Liver (tissue), 9 donors: ENCODE results near the gene PDE3A. TPM values are rescaled to one million over a fixed set of nuclear protein-coding genes. Genes with fewer than 3 reads are reported as not detected.

ENCODE experiments used
- DNase-seq: peaks from one replicate; pipeline ENCODE4 v3.0.0-alpha.2; 2017; ENCODE audit warnings: low spot score
- H3K27ac ChIP-seq, 2 donors: one replicate each; pipeline ENCODE4 v1.7.0; 2013; ENCODE audit warnings: inconsistent platforms in 2 of 2, low read length in 2 of 2, control low read depth in 1 of 2, low read depth in 1 of 2, mild to moderate bottlenecking in 1 of 2
- H3K27me3 ChIP-seq, 4 donors: one replicate each; pipeline versions ENCODE4 v1.6.1 to v1.7.0; 2013; ENCODE audit warnings: low read length in 3 of 4, inconsistent platforms in 1 of 4, mild to moderate bottlenecking in 1 of 4, moderate library complexity in 1 of 4; ENCODE audit not compliant: control insufficient read depth in 4 of 4, insufficient read depth in 4 of 4
- H3K36me3 ChIP-seq, 4 donors: one replicate each; pipeline versions ENCODE4 v1.6.1 to v1.7.0; 2013; ENCODE audit warnings: low read length in 3 of 4, mild to moderate bottlenecking in 3 of 4, low read depth in 1 of 4, moderate library complexity in 1 of 4; ENCODE audit not compliant: control insufficient read depth in 4 of 4, insufficient read depth in 3 of 4
- H3K4me1 ChIP-seq, 4 donors: one replicate each; pipeline versions ENCODE4 v1.6.1 to v1.7.0; 2013; ENCODE audit warnings: low read length in 3 of 4, mild to moderate bottlenecking in 3 of 4, moderate library complexity in 1 of 4; ENCODE audit not compliant: control insufficient read depth in 4 of 4, insufficient read depth in 4 of 4
- H3K4me3 ChIP-seq, 3 donors: one replicate each; pipeline versions ENCODE4 v1.6.1 to v1.7.0; 2013; ENCODE audit warnings: low read length in 3 of 3, control low read depth in 1 of 3, low read depth in 1 of 3, mild to moderate bottlenecking in 1 of 3
- H3K9ac ChIP-seq, 2 donors: one replicate each; pipeline ENCODE4 v1.7.0; 2013; ENCODE audit warnings: low read length in 2 of 2, mild to moderate bottlenecking in 2 of 2, moderate library complexity in 2 of 2, control low read depth in 1 of 2, low read depth in 1 of 2
- H3K9me3 ChIP-seq, 4 donors: one replicate each; pipeline versions ENCODE4 v1.6.1 to v1.7.0; 2013; ENCODE audit warnings: low read length in 3 of 4; ENCODE audit not compliant: control insufficient read depth in 4 of 4
- EGR1 ChIP-seq, 2 donors: IDR thresholded peaks; 2 replicates each; pipeline ENCODE4 v1.6.1; 2016 to 2018; ENCODE audit warnings: antibody characterized with exemption in 2 of 2, low read depth in 2 of 2
- FOXA1 ChIP-seq: IDR thresholded peaks from 2 replicates; pipeline ENCODE4 v1.6.1; 2016; ENCODE audit warnings: antibody characterized with exemption
- FOXA2 ChIP-seq: IDR thresholded peaks from 2 replicates; pipeline ENCODE4 v1.6.1; 2016; ENCODE audit warnings: antibody characterized with exemption
- GABPA ChIP-seq, 2 donors: IDR thresholded peaks in 1 of 2; conservative IDR thresholded peaks in 1 of 2; 2 replicates each; pipeline ENCODE4 v1.6.1; 2016; ENCODE audit warnings: antibody characterized with exemption in 2 of 2, mild to moderate bottlenecking in 1 of 2, moderate library complexity in 1 of 2
- HNF4A ChIP-seq, 2 donors: conservative IDR thresholded peaks; 2 replicates each; pipeline ENCODE4 v1.6.1; 2016; ENCODE audit warnings: antibody characterized with exemption in 2 of 2, mild to moderate bottlenecking in 2 of 2
- HNF4G ChIP-seq: IDR thresholded peaks from 2 replicates; pipeline ENCODE4 v1.6.1; 2016; ENCODE audit warnings: antibody characterized with exemption
- JUND ChIP-seq, 2 donors: IDR thresholded peaks; 2 replicates each; pipeline ENCODE4 v1.6.1; 2016; ENCODE audit warnings: antibody characterized with exemption in 2 of 2
- RAD21 ChIP-seq, 2 donors: IDR thresholded peaks; 2 replicates each; pipeline ENCODE4 v1.6.1; 2016; ENCODE audit warnings: antibody characterized with exemption in 2 of 2, mild to moderate bottlenecking in 2 of 2
- RXRA ChIP-seq, 2 donors: IDR thresholded peaks; 2 replicates each; pipeline ENCODE4 v1.6.1; 2017 to 2018; ENCODE audit warnings: antibody characterized with exemption in 2 of 2, mild to moderate bottlenecking in 1 of 2
- SP1 ChIP-seq: IDR thresholded peaks from 2 replicates; pipeline ENCODE4 v1.6.1; 2018; ENCODE audit warnings: antibody characterized with exemption, mild to moderate bottlenecking
- TAF1 ChIP-seq: conservative IDR thresholded peaks from 2 replicates; pipeline ENCODE4 v1.6.1; 2016; ENCODE audit warnings: antibody characterized with exemption, mild to moderate bottlenecking
- YY1 ChIP-seq: IDR thresholded peaks from 2 replicates; pipeline ENCODE4 v1.6.1; 2016; ENCODE audit warnings: antibody characterized with exemption, mild to moderate bottlenecking
- WGBS: extraction: QIAGEN DNeasy Blood & Tissue Kit; methylation state at CpG from one replicate; pipeline ENCODE4 v1.1.7; 2013; 5-methylcytosine and 5-hydroxymethylcytosine counted together
- polyA plus RNA-seq, 2 donors: library from polyadenylated mRNA; stranded (reverse) in 1 of 2; unstranded in 1 of 2; fragments of 200-250 nt in 1 of 2; fragments of >200 nt in 1 of 2; fragmentation: Nextera tagmentation in 1 of 2; extraction: Ambion mirVana in 1 of 2; gene quantifications; one replicate each; pipeline versions ENCODE4 v1.2.1 to v1.2.3, GENCODE V29; 2013 to 2015
- total RNA-seq, 2 donors: library from RNA; depleted of rRNA; stranded (reverse); fragments of >200 nt; gene quantifications; one replicate each; pipeline ENCODE4 v1.2.3, GENCODE V29; 2014
- TF ChIP-seq, protein P1 (sequence below): IDR thresholded peaks from 2 replicates; pipeline ENCODE4 v1.6.1; 2016; ENCODE audit warnings: antibody characterized with exemption
- TF ChIP-seq, protein P2 (sequence below): IDR thresholded peaks from 2 replicates; pipeline ENCODE4 v1.6.1; 2016; ENCODE audit warnings: antibody characterized with exemption
- TF ChIP-seq, protein P3 (sequence below): IDR thresholded peaks from 2 replicates; pipeline ENCODE4 v1.6.1; 2016; ENCODE audit warnings: antibody characterized with exemption, mild to moderate bottlenecking
- TF ChIP-seq, protein P4 (sequence below): IDR thresholded peaks from 2 replicates; pipeline ENCODE4 v1.6.1; 2016; ENCODE audit warnings: antibody characterized with exemption
- TF ChIP-seq, protein P5 (sequence below): fragments of 150-350 bp; IDR thresholded peaks from 2 replicates; pipeline ENCODE4 v1.5.1; 2017; ENCODE audit warnings: improper control_type of control experiment, low read depth, low read length; ENCODE audit not compliant: missing input control
- donor health status: healthy.
- donor health status: healthy.
- donor health status: healthy.
- donor health status: healthy.
- donor health status: healthy.

PDE3A gene
- total and polyA plus RNA-seq, 4 donors = 0.50 to 3.8 (median 2.2) TPM

DNA sequence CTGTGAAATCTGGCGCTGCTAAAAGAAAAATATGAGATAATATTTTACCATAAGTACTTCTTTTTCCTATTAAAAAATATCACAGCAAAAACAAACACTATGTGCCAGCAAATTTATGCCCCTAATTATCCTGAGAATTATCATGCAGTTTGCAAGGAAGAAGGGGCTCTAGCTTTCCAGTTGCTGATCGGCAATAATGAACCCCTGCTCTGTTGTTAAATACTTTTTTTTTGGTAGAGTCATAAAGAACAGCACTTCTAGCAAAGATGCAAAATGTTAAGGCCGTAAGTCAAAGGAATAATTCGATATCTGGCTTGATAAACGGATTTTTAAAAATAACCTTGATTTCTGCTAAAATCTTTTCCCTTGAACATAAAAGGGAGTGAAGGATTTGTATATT is 108.9 kb downstream of the PDE3A start:
- TF ChIP-seq GABPA (IDR thresholded peaks at IDR 0.05 in 1 of 2, conservative IDR thresholded peaks at IDR 0.05 in 1 of 2) (no peak), RAD21 (IDR thresholded peaks at IDR 0.05) (no peak), HNF4G (no peak), RXRA (IDR thresholded peaks at IDR 0.05) (no peak), JUND (IDR thresholded peaks at IDR 0.05) (no peak), SP1 (no peak), EGR1 (IDR thresholded peaks at IDR 0.05; ENCODE audit: low read depth in 2 of 2) (no peak), HNF4A (conservative IDR thresholded peaks at IDR 0.05) (no peak), YY1 (no peak)
- TF ChIP-seq, protein P1, sequence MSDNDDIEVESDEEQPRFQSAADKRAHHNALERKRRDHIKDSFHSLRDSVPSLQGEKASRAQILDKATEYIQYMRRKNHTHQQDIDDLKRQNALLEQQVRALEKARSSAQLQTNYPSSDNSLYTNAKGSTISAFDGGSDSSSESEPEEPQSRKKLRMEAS = no peak
- TF ChIP-seq, protein P2, sequence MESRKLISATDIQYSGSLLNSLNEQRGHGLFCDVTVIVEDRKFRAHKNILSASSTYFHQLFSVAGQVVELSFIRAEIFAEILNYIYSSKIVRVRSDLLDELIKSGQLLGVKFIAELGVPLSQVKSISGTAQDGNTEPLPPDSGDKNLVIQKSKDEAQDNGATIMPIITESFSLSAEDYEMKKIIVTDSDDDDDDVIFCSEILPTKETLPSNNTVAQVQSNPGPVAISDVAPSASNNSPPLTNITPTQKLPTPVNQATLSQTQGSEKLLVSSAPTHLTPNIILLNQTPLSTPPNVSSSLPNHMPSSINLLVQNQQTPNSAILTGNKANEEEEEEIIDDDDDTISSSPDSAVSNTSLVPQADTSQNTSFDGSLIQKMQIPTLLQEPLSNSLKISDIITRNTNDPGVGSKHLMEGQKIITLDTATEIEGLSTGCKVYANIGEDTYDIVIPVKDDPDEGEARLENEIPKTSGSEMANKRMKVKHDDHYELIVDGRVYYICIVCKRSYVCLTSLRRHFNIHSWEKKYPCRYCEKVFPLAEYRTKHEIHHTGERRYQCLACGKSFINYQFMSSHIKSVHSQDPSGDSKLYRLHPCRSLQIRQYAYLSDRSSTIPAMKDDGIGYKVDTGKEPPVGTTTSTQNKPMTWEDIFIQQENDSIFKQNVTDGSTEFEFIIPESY = no peak
- TF ChIP-seq, protein P3, sequence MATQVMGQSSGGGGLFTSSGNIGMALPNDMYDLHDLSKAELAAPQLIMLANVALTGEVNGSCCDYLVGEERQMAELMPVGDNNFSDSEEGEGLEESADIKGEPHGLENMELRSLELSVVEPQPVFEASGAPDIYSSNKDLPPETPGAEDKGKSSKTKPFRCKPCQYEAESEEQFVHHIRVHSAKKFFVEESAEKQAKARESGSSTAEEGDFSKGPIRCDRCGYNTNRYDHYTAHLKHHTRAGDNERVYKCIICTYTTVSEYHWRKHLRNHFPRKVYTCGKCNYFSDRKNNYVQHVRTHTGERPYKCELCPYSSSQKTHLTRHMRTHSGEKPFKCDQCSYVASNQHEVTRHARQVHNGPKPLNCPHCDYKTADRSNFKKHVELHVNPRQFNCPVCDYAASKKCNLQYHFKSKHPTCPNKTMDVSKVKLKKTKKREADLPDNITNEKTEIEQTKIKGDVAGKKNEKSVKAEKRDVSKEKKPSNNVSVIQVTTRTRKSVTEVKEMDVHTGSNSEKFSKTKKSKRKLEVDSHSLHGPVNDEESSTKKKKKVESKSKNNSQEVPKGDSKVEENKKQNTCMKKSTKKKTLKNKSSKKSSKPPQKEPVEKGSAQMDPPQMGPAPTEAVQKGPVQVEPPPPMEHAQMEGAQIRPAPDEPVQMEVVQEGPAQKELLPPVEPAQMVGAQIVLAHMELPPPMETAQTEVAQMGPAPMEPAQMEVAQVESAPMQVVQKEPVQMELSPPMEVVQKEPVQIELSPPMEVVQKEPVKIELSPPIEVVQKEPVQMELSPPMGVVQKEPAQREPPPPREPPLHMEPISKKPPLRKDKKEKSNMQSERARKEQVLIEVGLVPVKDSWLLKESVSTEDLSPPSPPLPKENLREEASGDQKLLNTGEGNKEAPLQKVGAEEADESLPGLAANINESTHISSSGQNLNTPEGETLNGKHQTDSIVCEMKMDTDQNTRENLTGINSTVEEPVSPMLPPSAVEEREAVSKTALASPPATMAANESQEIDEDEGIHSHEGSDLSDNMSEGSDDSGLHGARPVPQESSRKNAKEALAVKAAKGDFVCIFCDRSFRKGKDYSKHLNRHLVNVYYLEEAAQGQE = no peak
- TF ChIP-seq, protein P4, sequence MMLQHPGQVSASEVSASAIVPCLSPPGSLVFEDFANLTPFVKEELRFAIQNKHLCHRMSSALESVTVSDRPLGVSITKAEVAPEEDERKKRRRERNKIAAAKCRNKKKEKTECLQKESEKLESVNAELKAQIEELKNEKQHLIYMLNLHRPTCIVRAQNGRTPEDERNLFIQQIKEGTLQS = no peak
- TF ChIP-seq, protein P5, sequence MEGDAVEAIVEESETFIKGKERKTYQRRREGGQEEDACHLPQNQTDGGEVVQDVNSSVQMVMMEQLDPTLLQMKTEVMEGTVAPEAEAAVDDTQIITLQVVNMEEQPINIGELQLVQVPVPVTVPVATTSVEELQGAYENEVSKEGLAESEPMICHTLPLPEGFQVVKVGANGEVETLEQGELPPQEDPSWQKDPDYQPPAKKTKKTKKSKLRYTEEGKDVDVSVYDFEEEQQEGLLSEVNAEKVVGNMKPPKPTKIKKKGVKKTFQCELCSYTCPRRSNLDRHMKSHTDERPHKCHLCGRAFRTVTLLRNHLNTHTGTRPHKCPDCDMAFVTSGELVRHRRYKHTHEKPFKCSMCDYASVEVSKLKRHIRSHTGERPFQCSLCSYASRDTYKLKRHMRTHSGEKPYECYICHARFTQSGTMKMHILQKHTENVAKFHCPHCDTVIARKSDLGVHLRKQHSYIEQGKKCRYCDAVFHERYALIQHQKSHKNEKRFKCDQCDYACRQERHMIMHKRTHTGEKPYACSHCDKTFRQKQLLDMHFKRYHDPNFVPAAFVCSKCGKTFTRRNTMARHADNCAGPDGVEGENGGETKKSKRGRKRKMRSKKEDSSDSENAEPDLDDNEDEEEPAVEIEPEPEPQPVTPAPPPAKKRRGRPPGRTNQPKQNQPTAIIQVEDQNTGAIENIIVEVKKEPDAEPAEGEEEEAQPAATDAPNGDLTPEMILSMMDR = no peak
- Histone ChIP-seq H3K9ac (no peak overlapping the region), H3K27ac (no peak overlapping the region), H3K27me3 (no peaks in the 10 kb centered on the region), H3K9me3 (no peaks in the 10 kb centered on the region), H3K4me1 (peaks cover 0 to 2% (median 0%) of the 10 kb centered on the region in 4 donors), H3K36me3 (no peaks in the 10 kb centered on the region), H3K4me3 (no peak overlapping the region)
- no peak for DNase-seq
- WGBS = 76% methylated on average over 5 of the region's 5 CpGs

DNA sequence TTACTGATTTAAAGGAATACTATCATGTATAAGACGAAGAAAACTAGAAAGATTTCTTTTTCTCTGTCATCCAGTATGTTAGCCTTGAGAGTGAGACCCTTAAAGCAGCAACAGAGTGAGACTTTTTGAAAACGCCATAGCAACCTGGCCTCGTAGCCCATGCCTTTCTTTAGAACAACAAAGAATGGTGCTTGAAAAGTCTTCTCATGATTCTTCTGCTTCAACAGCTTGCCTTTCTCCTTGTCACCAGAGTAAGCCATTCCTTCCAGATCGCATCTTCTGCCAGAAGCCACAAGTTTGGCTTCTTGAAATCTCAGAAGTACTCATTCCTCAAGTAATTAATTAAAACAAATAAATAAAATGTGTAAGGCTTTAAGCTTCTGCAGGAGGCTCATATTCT is 109.3 kb downstream of the PDE3A start:
- Histone ChIP-seq H3K9ac (no peak overlapping the region), H3K27ac (no peak overlapping the region), H3K4me3 (no peak overlapping the region), H3K9me3 (no peaks in the 10 kb centered on the region), H3K36me3 (no peaks in the 10 kb centered on the region), H3K4me1 (peaks cover 0 to 4% (median 0%) of the 10 kb centered on the region in 4 donors), H3K27me3 (no peaks in the 10 kb centered on the region)
- TF ChIP-seq RAD21 (IDR thresholded peaks at IDR 0.05) (no peak), TAF1 (no peak), HNF4G (no peak), HNF4A (conservative IDR thresholded peaks at IDR 0.05) (no peak), FOXA2 (no peak), JUND (IDR thresholded peaks at IDR 0.05) (no peak), FOXA1 (no peak)
- TF ChIP-seq, protein P2 = no peak
- TF ChIP-seq, protein P4 = no peak
- no peak for DNase-seq
- WGBS = 79% methylated on average over 4 of the region's 4 CpGs
